Stimulated activated CD4-positive, alpha-beta T cell treated with anti-CD3 and anti-CD28 coated beads, Interleukin-2, amount 100 ng/mL, for 24 hours (primary cell): Measurements from ENCODE around the gene PAH.

Experiments used
- DNase-seq, 2 donors: peaks; one replicate each; pipeline ENCODE4 v3.0.0-alpha.2; 2020

Gene PAH

DNA sequence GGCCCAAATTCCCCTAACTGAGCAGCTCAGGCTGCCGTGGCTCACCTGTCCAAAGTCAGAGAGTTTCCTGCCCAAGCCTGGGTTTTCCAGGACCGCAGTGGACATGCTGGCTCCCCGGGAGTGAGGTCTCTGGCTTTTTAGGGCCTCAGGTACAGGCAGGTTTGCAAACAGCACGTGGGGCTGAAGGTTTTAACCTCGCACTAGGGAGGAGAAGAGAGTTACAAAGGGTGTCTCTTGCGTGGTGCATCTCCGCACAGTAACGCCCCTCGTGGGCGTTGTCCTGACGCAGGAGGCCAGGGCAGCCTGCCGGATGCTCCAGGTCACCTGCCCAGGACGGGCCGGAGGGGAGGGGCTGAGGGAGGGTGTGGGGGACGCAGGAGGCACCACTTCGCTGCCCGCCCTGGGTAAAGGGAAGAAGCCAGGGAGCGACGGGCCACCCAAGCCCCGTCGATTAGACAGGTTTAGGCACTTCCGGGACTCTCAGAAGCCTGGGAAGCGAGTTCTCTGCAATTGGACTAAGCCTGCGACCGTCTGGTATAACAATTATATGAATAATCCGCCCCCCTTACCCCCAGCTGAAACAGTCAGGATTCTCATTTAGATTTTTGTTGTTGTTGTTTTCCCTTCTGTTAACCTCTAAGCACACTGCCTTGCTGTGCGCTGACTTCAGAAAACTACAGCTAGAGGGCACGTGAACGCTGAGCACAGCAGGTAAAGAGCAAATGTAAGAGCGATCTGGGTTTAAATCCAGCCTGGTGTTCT lies at the start of gene PAH:
TSS of gene PAH (minus strand) at position 219 of the 762 bp plus-strand sequence. CDS start at position 105, 114 bp downstream.
- peak in 1 of 2 donors; percentile 5 for DNase-seq

DNA sequence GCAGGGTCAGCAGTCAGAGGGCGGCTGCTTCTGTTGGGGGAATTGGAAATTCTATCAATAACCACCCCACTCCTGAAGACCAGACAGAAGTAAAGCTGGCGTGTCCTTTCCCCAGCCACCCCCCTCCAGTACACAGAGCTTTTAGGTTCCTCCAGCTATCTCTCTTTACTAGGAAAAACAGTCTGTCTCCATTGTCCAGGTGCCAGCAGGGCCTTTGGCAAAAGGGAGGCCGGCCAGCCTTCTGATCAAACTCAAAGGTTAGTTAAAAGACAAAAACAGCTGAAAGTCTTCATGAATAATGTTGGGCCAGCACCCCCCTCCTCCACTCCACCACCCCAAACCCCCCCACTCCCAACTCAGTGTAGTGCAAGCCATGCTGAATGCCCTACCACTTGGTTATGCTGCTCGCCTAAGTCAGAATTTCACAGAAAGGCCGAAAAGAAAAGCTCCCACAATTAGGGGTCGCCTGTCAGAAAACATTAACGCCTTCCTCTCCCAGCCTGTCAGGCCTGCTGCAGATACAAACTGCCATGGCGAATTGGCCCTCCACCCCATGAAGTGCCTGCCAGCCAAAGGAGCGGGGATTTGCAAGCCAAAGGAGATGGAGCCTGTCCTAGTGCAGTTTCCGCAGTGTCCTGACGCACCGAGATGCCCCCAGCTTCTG lies 49.3 kb upstream of the PAH start:
- DNase-seq: no peak

GRCh38 chr12:102965281-102966155 lies 48.5 kb upstream of the PAH start:
- no peak for DNase-seq

DNA sequence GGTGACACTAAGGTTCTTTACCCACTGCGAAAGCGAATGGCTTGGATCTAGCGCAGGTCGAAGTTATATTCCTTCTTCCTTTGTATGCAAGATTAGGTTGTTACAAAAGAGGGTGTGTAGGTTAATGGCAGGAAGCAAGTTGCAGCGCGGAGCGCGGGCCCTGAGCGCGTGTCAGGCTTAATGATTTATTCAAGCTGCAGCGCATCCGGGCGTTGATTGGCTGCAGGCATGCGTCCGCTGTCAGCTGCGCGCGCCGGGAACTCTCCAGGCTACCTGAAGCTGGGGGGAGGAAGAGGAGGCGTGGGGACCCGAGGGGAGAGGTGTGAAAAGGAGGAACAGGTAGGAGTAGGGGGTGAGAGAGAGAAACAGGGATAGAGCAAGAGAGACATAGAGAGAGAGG lies 47.8 kb upstream of the PAH start:
- DNase-seq: peak in 1 of 2 donors; percentile 37

DNA sequence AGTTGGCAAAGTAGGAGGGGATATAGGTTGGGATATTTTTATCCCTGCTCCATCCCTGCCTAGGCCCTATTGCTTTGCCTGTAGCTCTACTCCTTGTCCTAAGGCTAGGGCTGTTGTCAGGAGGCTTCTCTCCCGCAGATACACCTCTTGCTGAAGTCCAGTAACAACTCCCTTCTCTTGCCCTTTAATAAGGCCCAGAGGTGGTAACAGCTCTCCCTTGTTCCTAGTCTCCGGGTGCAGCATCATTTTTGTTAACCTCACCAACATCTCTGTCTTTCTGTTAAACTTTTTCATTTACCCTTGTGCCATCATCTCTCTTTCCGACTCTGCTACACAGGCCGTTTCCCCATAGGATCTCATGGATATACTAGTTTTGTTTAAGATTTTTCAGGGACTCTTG lies 46.8 kb upstream of the PAH start:
- no peak for DNase-seq

- no peak for DNase-seq
These were observed 45.9 kb upstream of the PAH start for GRCh38 chr12:102962986-102963385.

GRCh38 chr12:102962532-102962931 lies 45.5 kb upstream of the PAH start:
- DNase-seq: no peak

DNA sequence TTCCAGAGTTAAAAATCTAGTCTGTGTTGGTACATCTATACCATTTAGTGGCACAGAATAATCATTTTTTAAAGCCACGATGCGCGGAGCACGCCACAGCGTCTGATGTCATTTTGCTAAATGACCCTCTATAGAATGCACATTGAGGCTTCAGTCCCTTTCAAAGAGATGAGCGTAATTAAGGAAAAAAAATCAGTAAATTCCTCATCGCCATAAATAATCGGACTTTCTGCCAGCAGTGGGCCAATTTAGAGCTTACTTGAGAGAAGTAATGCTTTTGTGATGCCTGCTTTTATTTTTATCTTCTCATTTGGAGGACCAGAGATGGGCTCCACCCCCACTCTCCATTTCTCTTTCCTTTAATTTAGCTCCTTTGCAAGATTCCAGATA lies 44.4 kb upstream of the PAH start:
- no peak for DNase-seq

DNA sequence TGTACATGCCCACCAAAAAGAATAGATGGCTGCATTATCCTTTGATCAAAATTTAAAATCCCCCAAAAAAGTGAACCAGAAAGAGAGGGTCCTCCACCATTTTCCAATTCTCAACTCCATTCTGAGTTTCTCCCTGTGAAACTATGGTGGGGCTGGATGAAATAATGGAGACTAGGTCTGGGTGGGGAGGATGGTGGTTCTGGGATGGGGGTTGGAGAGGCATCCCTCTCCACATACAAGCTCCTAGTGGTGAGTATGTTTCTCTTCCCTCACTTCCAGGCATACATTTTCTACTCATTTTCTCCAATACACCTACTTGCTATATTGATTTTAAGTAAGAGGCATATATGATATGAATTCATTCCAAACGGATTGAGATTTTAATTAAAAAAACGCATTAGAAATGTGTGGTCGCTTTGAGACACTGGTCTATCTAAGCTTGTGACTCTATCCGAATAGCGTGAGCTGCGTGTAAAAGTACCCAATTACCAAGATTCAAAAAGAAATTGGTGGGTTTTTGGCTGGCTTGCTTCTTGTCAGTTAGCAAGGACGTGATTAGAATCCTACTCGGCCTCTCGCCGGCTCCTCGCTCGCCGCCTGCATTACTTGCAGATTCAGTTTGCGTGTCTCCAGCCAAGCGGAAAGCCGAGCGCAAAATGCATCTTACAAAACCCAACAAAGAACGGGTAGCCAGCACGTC lies 43.9 kb upstream of the PAH start:
- no peak for DNase-seq

- no peak for DNase-seq
These were observed 42.3 kb upstream of the PAH start for GRCh38 chr12:102959391-102959790.

- no peak for DNase-seq
These were observed 41.8 kb upstream of the PAH start for GRCh38 chr12:102958830-102959176.

- peak in 1 of 2 donors; percentile 38 for DNase-seq
These were observed 41.2 kb upstream of the PAH start for GRCh38 chr12:102958073-102958829.

- peak in 1 of 2 donors; percentile 7 for DNase-seq
These were observed 40.5 kb upstream of the PAH start, which contains the start of gene ASCL1 for GRCh38 chr12:102957339-102958050. Gene ASCL1, plus strand, starts transcription at chr12:102957674. Its CDS starts 571 bp downstream, at chr12:102958245.

GRCh38 chr12:102956738-102957327 lies 39.8 kb upstream of the PAH start:
- DNase-seq: no peak

- DNase-seq: no peak
These were observed 39.1 kb upstream of the PAH start for GRCh38 chr12:102955926-102956737.

DNA sequence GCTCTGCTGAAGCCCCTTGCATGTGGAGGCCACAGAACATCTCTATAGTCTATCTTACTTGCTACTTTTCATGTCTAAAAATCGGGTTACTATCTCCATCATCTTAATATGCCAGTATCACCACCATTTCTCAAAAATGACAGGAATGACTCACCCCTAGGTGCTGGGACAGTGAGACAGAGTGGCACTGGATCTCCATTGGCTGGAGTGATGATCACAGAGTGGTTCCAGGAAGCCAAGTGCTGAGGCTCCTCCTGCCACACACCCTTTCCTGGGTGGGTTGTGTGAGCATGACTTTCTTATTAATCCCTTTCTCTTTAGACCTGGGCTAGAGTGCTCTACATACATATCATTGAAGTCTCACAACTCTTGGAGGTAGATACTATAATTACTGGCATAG lies 37.1 kb upstream of the PAH start:
- DNase-seq: no peak

GRCh38 chr12:102953221-102953620 lies 36.2 kb upstream of the PAH start:
- DNase-seq: no peak

DNA sequence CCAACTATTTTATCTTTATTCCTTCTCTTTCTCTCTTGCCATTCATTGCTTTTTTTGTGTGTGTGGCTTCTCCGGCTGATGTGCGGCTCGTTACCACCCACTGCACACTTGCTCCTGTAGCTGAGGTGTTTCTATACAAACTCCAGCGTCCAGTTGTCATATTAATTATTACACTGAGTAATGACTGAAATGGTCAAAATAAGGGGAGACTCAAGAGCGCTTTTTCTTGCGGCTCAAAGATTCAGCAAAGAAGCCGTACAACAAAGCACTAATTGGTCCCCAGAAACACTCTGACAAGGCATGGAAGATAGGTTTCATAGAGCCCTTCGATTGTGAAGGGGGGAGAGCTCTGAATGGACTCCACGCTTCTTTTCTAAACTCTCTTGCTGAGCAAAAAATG lies 34.8 kb upstream of the PAH start:
- DNase-seq: no peak

GRCh38 chr12:102950950-102951619 lies 34.0 kb upstream of the PAH start:
- DNase-seq: no peak
